Neural progenitor cell (in vitro differentiated cells): ENCODE results near the gene KDM2A.

ENCODE experiments used
- EZH2 ChIP-seq: fragments of 200-600 bp; sonication (generic); IDR thresholded peaks from 2 replicates; pipeline ENCODE4 v1.6.1; 2017; ENCODE audit warnings: antibody characterized with exemption, mild to moderate bottlenecking, moderate library complexity
- TF ChIP-seq, protein P1 (sequence below): fragments of 200-600 bp; sonication (generic); IDR thresholded peaks from 2 replicates; pipeline ENCODE4 v1.5.1; 2017; ENCODE audit warnings: antibody characterized with exemption, mild to moderate bottlenecking

DNA sequence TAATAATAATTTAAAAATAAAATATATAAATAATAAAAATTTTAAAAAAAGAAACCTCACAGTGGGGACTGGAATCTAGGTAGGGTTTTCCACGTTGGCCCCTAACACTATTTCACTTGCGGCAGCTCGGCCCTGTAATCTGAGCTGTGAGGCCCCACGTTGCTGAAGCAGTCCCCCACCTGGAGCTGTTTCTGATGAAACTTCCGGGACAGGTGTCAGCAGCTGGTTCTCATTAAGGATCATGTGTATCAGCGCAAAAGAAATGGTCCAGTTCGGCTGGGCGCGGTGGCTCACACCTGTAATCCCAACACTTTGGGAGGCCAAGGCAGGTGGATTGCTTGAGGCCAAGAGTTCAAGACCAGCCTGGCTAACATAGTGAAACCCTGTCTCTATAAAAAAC is 45.2 kb upstream of the KDM2A start:
- TF ChIP-seq, protein P1, sequence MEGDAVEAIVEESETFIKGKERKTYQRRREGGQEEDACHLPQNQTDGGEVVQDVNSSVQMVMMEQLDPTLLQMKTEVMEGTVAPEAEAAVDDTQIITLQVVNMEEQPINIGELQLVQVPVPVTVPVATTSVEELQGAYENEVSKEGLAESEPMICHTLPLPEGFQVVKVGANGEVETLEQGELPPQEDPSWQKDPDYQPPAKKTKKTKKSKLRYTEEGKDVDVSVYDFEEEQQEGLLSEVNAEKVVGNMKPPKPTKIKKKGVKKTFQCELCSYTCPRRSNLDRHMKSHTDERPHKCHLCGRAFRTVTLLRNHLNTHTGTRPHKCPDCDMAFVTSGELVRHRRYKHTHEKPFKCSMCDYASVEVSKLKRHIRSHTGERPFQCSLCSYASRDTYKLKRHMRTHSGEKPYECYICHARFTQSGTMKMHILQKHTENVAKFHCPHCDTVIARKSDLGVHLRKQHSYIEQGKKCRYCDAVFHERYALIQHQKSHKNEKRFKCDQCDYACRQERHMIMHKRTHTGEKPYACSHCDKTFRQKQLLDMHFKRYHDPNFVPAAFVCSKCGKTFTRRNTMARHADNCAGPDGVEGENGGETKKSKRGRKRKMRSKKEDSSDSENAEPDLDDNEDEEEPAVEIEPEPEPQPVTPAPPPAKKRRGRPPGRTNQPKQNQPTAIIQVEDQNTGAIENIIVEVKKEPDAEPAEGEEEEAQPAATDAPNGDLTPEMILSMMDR = no peak
- TF ChIP-seq EZH2 = no peak
